Neural cell (in vitro differentiated cells): Measurements from ENCODE around the gene ICAM2. TPM values are rescaled to one million over a fixed set of nuclear protein-coding genes. Genes with fewer than 3 reads are reported as not detected.

Source experiments
- H2AFZ ChIP-seq: fragments of 200-600, 300-800 bp; sonication (generic), shearing (Covaris generic); 2 replicates; pipeline ENCODE4 v1.6.0; 2014; ENCODE audit warnings: low read depth, mild to moderate bottlenecking, antibody characterized with exemption, low read length, moderate library complexity
- H3F3A ChIP-seq: fragments of 200-600 bp; shearing (Covaris generic); 2 replicates; pipeline ENCODE4 v1.6.1; 2016; ENCODE audit warnings: mild to moderate bottlenecking, moderate library complexity, mixed read lengths, antibody characterized with exemption, low read length; ENCODE audit not compliant: insufficient read depth, poor library complexity, severe bottlenecking
- H3K27ac ChIP-seq: fragments of 200-600, 300-800 bp; sonication (generic), shearing (Covaris generic); 2 replicates; pipeline ENCODE4 v1.5.1; 2014; ENCODE audit warnings: mild to moderate bottlenecking, low read length, moderate library complexity
- H3K27me3 ChIP-seq: fragments of 300-800, 200-600 bp; sonication (generic), shearing (Covaris generic); 2 replicates; pipeline ENCODE4 v1.6.0; 2014; ENCODE audit warnings: mild to moderate bottlenecking, low read depth, low read length, moderate library complexity; ENCODE audit not compliant: insufficient read depth
- H3K36me3 ChIP-seq: fragments of 300-800, 200-600 bp; sonication (generic), shearing (Covaris generic); 2 replicates; pipeline ENCODE4 v1.5.1; 2014; ENCODE audit warnings: mild to moderate bottlenecking, antibody characterized with exemption, low read length, moderate library complexity; ENCODE audit not compliant: insufficient read depth
- H3K4me2 ChIP-seq: fragments of 300-800, 200-600 bp; sonication (generic), shearing (Covaris generic); 2 replicates; pipeline ENCODE4 v1.6.0; 2014; ENCODE audit warnings: mild to moderate bottlenecking, low read length
- H3K4me3 ChIP-seq: fragments of 300-800, 200-600 bp; sonication (generic), shearing (Covaris generic); 2 replicates; pipeline ENCODE4 v1.5.1; 2014; ENCODE audit warnings: mild to moderate bottlenecking, low read length, moderate library complexity
- H3K79me2 ChIP-seq: fragments of 200-600 bp; shearing (Covaris generic); replicated peaks from 2 replicates; pipeline ENCODE4 v1.6.0; 2014; ENCODE audit warnings: mild to moderate bottlenecking, low read length, moderate library complexity; ENCODE audit not compliant: insufficient read depth
- H3K9ac ChIP-seq: fragments of 300-800, 200-600 bp; sonication (generic), shearing (Covaris generic); 2 replicates; pipeline ENCODE4 v1.6.1; 2016; ENCODE audit warnings: mild to moderate bottlenecking, low read length, mixed read lengths
- H3K9me2 ChIP-seq: fragments of 200-600 bp; shearing (Covaris generic); 2 replicates; pipeline ENCODE4 v1.6.1; 2016; ENCODE audit warnings: mild to moderate bottlenecking, low read length, mixed read lengths; ENCODE audit not compliant: insufficient read depth
- H3K9me3 ChIP-seq: fragments of 200-600, 300-800 bp; sonication (generic), shearing (Covaris generic); 2 replicates; pipeline ENCODE4 v1.6.1; 2016; ENCODE audit warnings: mild to moderate bottlenecking, mixed run types, low read length, moderate library complexity, mixed read lengths
- H4K20me1 ChIP-seq: fragments of 200-600 bp; shearing (Covaris generic); 2 replicates; pipeline ENCODE4 v1.6.1; 2016; ENCODE audit warnings: mild to moderate bottlenecking, mixed run types; ENCODE audit not compliant: insufficient read depth
- EP300 ChIP-seq: fragments of 450-650 bp; conservative IDR thresholded peaks from 2 replicates; pipeline ENCODE4 v1.6.1; 2014; ENCODE audit warnings: antibody characterized with exemption, mild to moderate bottlenecking, moderate library complexity; ENCODE audit not compliant: poor library complexity, severe bottlenecking
- EZH2 ChIP-seq: fragments of 200-600, 300-800 bp; shearing (Covaris generic), sonication (generic); IDR thresholded peaks from 2 replicates; pipeline ENCODE4 v1.6.1; 2014; ENCODE audit warnings: antibody characterized with exemption, low read length, borderline replicate concordance, mild to moderate bottlenecking; ENCODE audit not compliant: insufficient read depth, poor library complexity, severe bottlenecking
- MXI1 ChIP-seq: fragments of 450-650 bp; conservative IDR thresholded peaks from 2 replicates; pipeline ENCODE4 v1.6.1; 2014; ENCODE audit warnings: antibody characterized with exemption, mild to moderate bottlenecking; ENCODE audit not compliant: poor library complexity, severe bottlenecking
- POLR2AphosphoS5 ChIP-seq: IDR thresholded peaks from 2 replicates; pipeline ENCODE4 v1.6.1; 2012
- RAD21 ChIP-seq: fragments of 450-650 bp; conservative IDR thresholded peaks from 2 replicates; pipeline ENCODE4 v1.6.1; 2014; ENCODE audit warnings: antibody characterized with exemption, mild to moderate bottlenecking, moderate library complexity
- SMC3 ChIP-seq: fragments of 450-650 bp; conservative IDR thresholded peaks from 2 replicates; pipeline ENCODE4 v1.6.1; 2014; ENCODE audit warnings: antibody characterized with exemption, mild to moderate bottlenecking, moderate library complexity; ENCODE audit not compliant: poor library complexity
- TAF1 ChIP-seq: IDR thresholded peaks from 2 replicates; pipeline ENCODE4 v1.6.1; 2012; ENCODE audit warnings: low read depth
- polyA plus RNA-seq: library from polyadenylated mRNA; depleted of rRNA; stranded (reverse); fragments of >200 nt; gene quantifications from 2 replicates; pipeline ENCODE4 v1.2.3, GENCODE V29; 2014
- TF ChIP-seq, protein P1 (sequence below): IDR thresholded peaks from 2 replicates; pipeline ENCODE4 v1.6.1; 2012; ENCODE audit warnings: borderline replicate concordance
- TF ChIP-seq, protein P2 (sequence below): fragments of 450-650 bp; IDR thresholded peaks from 2 replicates; pipeline ENCODE4 v1.5.1; 2014; ENCODE audit warnings: antibody characterized with exemption, mild to moderate bottlenecking, moderate library complexity; ENCODE audit not compliant: poor library complexity, severe bottlenecking

Gene ICAM2
- polyA plus RNA-seq, 1 donor from 2014 or later = not detected

DNA sequence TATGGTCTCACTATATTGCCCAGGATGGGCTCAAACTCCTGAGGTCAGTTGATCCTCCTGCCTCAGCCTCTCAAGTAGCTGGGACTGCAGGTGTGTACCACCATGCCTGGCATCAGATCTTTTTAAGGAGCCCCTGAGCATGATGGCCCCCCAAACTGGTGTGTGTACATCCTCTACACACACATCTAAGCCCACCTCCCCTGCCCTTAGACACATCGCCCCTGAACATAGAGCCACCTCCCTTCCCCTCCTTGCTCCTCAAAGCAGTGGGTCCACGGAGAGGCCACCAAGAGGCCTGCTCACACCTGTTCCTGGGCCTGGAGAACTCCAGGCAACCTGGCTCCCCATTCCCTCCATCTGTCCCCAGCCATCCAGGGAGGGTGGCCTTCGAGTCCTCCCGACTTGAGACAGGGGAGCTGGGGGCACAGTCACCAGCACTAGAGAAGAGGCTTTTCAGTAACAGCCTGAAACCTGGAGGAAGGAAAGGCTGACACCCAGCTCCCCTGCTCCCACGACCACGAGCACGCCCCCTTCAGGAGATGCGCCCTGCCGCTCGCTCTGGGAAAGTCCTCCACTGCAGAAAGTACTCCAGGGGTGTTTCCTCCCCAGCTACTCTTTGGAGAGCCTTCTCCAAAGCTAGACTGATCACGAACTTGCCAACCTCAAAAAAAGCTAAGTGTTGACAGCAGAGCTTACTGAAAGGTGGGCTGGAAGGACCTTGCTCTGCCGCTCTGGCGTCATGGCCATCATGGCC lies 34.9 kb downstream of the ICAM2 start:
- H3F3A ChIP-seq = no peaks in the 10 kb centered on the region
- no peaks in the 10 kb centered on the region for H3K27me3 ChIP-seq
- no peaks in the 10 kb centered on the region for H3K9me3 ChIP-seq
- no peaks in the 10 kb centered on the region for H3K36me3 ChIP-seq
- no peak overlapping the region for H3K9ac ChIP-seq
- TF ChIP-seq POLR2AphosphoS5 = no peak
- no peak for TF ChIP-seq EP300
- TF ChIP-seq MXI1 = no peak
- no peak for TF ChIP-seq TAF1
- TF ChIP-seq SMC3 = no peak
- TF ChIP-seq EZH2 = no peak
- TF ChIP-seq, protein P1, sequence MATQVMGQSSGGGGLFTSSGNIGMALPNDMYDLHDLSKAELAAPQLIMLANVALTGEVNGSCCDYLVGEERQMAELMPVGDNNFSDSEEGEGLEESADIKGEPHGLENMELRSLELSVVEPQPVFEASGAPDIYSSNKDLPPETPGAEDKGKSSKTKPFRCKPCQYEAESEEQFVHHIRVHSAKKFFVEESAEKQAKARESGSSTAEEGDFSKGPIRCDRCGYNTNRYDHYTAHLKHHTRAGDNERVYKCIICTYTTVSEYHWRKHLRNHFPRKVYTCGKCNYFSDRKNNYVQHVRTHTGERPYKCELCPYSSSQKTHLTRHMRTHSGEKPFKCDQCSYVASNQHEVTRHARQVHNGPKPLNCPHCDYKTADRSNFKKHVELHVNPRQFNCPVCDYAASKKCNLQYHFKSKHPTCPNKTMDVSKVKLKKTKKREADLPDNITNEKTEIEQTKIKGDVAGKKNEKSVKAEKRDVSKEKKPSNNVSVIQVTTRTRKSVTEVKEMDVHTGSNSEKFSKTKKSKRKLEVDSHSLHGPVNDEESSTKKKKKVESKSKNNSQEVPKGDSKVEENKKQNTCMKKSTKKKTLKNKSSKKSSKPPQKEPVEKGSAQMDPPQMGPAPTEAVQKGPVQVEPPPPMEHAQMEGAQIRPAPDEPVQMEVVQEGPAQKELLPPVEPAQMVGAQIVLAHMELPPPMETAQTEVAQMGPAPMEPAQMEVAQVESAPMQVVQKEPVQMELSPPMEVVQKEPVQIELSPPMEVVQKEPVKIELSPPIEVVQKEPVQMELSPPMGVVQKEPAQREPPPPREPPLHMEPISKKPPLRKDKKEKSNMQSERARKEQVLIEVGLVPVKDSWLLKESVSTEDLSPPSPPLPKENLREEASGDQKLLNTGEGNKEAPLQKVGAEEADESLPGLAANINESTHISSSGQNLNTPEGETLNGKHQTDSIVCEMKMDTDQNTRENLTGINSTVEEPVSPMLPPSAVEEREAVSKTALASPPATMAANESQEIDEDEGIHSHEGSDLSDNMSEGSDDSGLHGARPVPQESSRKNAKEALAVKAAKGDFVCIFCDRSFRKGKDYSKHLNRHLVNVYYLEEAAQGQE = no peak
- TF ChIP-seq, protein P2, sequence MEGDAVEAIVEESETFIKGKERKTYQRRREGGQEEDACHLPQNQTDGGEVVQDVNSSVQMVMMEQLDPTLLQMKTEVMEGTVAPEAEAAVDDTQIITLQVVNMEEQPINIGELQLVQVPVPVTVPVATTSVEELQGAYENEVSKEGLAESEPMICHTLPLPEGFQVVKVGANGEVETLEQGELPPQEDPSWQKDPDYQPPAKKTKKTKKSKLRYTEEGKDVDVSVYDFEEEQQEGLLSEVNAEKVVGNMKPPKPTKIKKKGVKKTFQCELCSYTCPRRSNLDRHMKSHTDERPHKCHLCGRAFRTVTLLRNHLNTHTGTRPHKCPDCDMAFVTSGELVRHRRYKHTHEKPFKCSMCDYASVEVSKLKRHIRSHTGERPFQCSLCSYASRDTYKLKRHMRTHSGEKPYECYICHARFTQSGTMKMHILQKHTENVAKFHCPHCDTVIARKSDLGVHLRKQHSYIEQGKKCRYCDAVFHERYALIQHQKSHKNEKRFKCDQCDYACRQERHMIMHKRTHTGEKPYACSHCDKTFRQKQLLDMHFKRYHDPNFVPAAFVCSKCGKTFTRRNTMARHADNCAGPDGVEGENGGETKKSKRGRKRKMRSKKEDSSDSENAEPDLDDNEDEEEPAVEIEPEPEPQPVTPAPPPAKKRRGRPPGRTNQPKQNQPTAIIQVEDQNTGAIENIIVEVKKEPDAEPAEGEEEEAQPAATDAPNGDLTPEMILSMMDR = no peak
- TF ChIP-seq RAD21 = no peak
- no peak overlapping the region for H3K27ac ChIP-seq
- no peak overlapping the region for H3K4me3 ChIP-seq
- no peaks in the 10 kb centered on the region for H3K9me2 ChIP-seq
- H3K79me2 ChIP-seq = no peaks in the 10 kb centered on the region
- H2AFZ ChIP-seq = no peak overlapping the region
- no peak overlapping the region for H3K4me2 ChIP-seq
- no peaks in the 10 kb centered on the region for H4K20me1 ChIP-seq

DNA sequence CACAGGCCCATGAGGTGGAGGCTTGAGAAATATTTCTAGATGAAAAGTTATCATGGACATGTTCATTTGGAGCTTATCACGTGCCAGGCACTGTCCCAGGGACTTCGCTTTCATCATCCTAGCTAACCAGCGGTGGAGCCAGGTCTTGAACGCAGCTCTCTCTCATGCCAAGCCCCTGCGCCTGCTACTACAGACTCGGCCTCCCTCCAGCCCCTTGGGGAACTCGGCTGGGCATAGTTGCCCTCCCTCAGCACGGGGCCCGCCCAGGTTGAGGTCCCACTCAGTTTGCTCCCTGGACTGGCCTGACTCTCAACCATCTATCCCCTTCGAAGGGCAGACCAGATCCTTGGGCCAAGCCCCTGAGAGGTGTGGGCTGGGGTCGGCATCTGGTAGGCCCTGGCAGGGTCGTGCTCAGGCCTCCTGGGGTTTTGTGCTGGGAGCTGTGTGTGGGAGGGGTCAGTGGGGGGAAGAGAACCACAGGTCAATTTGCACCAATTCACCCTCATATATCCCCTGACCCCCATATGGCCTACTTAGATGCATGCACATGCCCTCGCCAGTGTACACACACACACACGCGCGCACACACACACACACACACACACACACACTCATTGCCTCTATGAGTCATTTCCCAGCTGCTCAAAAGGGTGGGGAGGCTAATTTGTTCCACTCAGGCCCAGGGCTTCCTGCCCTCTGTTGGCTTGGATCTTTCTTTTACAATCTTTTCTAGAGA lies 35.6 kb downstream of the ICAM2 start:
- no peaks in the 10 kb centered on the region for H3K9me3 ChIP-seq
- no peaks in the 10 kb centered on the region for H3K79me2 ChIP-seq
- H3K9me2 ChIP-seq = no peaks in the 10 kb centered on the region
- TF ChIP-seq, protein P1 = no peak
- no peak for TF ChIP-seq MXI1
- TF ChIP-seq TAF1 = no peak
- no peak for TF ChIP-seq SMC3
- TF ChIP-seq, protein P2 = no peak
- no peak for TF ChIP-seq EP300
- no peak for TF ChIP-seq RAD21
- TF ChIP-seq POLR2AphosphoS5 = no peak
- TF ChIP-seq EZH2 = no peak
- H3K27ac ChIP-seq = no peak overlapping the region
- no peaks in the 10 kb centered on the region for H3F3A ChIP-seq
- H3K9ac ChIP-seq = no peak overlapping the region
- no peaks in the 10 kb centered on the region for H3K36me3 ChIP-seq
- no peak overlapping the region for H2AFZ ChIP-seq
- no peaks in the 10 kb centered on the region for H4K20me1 ChIP-seq
- H3K4me2 ChIP-seq = no peak overlapping the region
- no peaks in the 10 kb centered on the region for H3K27me3 ChIP-seq
- no peak overlapping the region for H3K4me3 ChIP-seq
